Calu3 (cell line): ENCODE results near the gene LBH. TPM values are rescaled to one million over a fixed set of nuclear protein-coding genes. Genes with fewer than 3 reads are reported as not detected.

Source experiments
- BruUV-seq: library from RNA; stranded (reverse); fragments of 400-500 nt; replicated peaks from 2 replicates; lab custom pipeline; 2021; lab: Mats Ljungman, UMichigan
- CTCF ChIA-PET: fragments of 300-600 bp; sonication (Branson Sonifier 250); formaldehyde crosslinking; loops from one replicate; lab custom pipeline; 2022; ENCODE audit warnings: antibody characterized with exemption; lab: Charles Lee
- DNase-seq: peaks from one replicate; pipeline ENCODE4 v3.0.0; 2022
- H3K27ac Mint-ChIP-seq: one replicate; pipeline ENCODE4 v1.8.0; 2022; ENCODE audit warnings: mixed read lengths; ENCODE audit not compliant: unreplicated experiment
- H3K27me3 Mint-ChIP-seq: one replicate; pipeline ENCODE4 v1.8.0; 2022; ENCODE audit warnings: mixed read lengths; ENCODE audit not compliant: unreplicated experiment
- H3K36me3 Mint-ChIP-seq: one replicate; pipeline ENCODE4 v1.8.0; 2022; ENCODE audit warnings: mild to moderate bottlenecking, moderate library complexity, mixed read lengths; ENCODE audit not compliant: insufficient read depth, unreplicated experiment
- H3K4me1 Mint-ChIP-seq: one replicate; pipeline ENCODE4 v1.8.0; 2022; ENCODE audit warnings: mild to moderate bottlenecking, low read depth, mixed read lengths; ENCODE audit not compliant: unreplicated experiment
- H3K4me3 Mint-ChIP-seq: one replicate; pipeline ENCODE4 v1.8.0; 2022; ENCODE audit warnings: mild to moderate bottlenecking, low read depth, moderate library complexity, mixed read lengths; ENCODE audit not compliant: unreplicated experiment
- H3K9me3 Mint-ChIP-seq: one replicate; pipeline ENCODE4 v1.8.0; 2022; ENCODE audit warnings: low read depth, mixed read lengths; ENCODE audit not compliant: unreplicated experiment
- intact Hi-C: fragments of 100-400 bp; cut with micrococcal nuclease; formaldehyde crosslinking; loops from one replicate; pipeline ENCODE4 v1.10.0; 2022; ENCODE audit not compliant: unreplicated experiment
- total RNA-seq: library from RNA; stranded (reverse); gene quantifications from 2 replicates; pipeline ENCODE4 v1.2.3, GENCODE V29; 2022
- TF ChIP-seq, protein P1 (sequence below): fragments of 200-600 bp; IDR thresholded peaks from one replicate; pipeline ENCODE4 v1.8.0; 2022; ENCODE audit warnings: antibody characterized with exemption; ENCODE audit not compliant: unreplicated experiment

LBH gene
- total RNA-seq, 1 experiment from 2014 or later, result 3.3 TPM

DNA sequence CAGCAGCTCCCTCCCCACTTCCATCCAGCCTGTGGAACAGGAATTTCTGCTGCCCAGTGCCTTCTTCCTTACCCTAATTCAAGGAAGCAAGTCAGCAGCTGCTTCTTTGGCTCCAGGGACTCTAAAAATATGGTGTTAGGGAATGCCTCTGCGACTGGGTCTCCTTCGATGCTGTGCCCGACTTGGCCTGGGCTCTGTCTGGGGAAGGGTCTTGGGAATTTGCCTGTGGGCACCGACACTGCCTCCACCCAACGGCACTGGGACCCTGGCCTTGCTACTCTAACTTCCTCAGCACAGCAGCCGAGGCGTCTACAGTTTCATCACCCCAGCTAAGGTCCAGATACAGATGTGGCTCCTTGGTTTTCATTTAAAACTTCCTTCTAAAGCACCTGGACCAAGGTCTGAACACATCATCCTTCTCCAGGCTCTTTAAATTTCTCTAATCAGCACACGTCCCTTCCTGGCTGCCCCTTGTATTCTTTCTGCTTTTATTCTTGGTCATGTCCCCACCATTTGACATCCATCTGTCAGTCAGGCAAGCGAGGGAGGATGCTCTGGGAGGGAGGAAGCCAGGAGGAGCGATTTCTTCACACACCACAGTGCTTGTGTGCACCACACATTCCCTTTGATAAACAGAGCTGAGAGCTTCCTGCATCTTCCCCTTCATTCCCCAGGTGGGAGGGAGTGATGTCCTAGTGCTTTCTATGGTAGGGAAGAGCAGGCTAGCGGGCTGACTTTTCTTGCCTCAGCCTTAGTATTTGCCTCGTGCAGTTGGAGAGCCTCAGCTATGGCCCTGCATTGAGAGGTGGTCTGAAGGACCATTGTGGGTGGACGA is 6.8 kb downstream of the LBH start:
- CTCF ChIA-PET, result interaction anchor here (0.7 to 1.0 kb wide), 4 partner anchors 132 to 473 kb away, joined by 3 to 8 read pairs (median 4); no protein-coding TSS in a partner anchor
- no peaks in the 10 kb centered on the region for H3K36me3 Mint-ChIP-seq
- H3K4me3 Mint-ChIP-seq, result no peak overlapping the region
- intact Hi-C loops, result loop anchor here (10.0 kb wide), 1 partner anchor 87 kb away; no protein-coding TSS in a partner anchor
- peaks cover 65% of the 10 kb centered on the region for H3K27me3 Mint-ChIP-seq
- peaks cover 13% of the 10 kb centered on the region for H3K4me1 Mint-ChIP-seq
- H3K27ac Mint-ChIP-seq, result no peak overlapping the region
- no peaks in the 10 kb centered on the region for H3K9me3 Mint-ChIP-seq
- TF ChIP-seq, protein P1, sequence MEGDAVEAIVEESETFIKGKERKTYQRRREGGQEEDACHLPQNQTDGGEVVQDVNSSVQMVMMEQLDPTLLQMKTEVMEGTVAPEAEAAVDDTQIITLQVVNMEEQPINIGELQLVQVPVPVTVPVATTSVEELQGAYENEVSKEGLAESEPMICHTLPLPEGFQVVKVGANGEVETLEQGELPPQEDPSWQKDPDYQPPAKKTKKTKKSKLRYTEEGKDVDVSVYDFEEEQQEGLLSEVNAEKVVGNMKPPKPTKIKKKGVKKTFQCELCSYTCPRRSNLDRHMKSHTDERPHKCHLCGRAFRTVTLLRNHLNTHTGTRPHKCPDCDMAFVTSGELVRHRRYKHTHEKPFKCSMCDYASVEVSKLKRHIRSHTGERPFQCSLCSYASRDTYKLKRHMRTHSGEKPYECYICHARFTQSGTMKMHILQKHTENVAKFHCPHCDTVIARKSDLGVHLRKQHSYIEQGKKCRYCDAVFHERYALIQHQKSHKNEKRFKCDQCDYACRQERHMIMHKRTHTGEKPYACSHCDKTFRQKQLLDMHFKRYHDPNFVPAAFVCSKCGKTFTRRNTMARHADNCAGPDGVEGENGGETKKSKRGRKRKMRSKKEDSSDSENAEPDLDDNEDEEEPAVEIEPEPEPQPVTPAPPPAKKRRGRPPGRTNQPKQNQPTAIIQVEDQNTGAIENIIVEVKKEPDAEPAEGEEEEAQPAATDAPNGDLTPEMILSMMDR, result no peak
- no peak for DNase-seq
- no TSS peak for BruUV-seq

DNA sequence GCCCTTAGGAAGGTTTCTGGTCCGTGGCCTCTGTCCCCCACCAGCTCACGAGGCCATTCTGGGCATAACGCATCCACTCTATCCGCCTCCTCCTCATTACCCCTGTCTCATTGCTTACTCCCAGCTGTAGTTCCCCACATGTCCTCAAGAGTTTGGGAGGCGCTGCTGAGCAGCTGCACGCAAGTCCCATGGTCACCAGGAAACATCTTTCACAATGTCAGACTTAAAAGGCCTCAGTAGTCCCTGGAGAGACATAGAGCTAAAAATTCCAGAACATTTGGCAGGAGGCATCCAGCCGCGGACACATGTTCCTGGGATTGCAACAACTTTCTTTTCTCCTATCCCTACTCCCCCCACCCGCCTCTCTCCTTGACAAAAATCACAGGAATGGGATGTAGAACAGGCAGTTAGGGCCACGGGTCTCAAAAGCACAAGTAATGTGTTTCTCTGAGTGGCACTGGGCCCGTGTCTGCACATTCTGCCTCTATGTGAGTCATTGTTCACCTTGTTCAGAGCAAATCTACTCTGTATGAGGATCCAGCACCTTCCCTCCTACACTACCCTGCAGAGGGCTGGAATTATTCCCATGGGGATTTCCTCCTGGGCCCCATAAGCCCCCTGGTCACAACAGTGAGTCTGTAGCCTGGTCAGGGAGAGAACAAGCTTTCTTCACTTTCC is 8.1 kb downstream of the LBH start:
- CTCF ChIA-PET, result interaction anchor here (0.7 to 1.0 kb wide), 3 partner anchors 21 to 467 kb away, joined by 3 to 8 read pairs (median 3); no protein-coding TSS in a partner anchor
- Mint-ChIP-seq H3K4me1 (peaks cover under 1% of the 10 kb centered on the region), H3K36me3 (no peaks in the 10 kb centered on the region), H3K4me3 (no peak overlapping the region), H3K27ac (no peak overlapping the region), H3K27me3 (peaks cover 53% of the 10 kb centered on the region), H3K9me3 (no peaks in the 10 kb centered on the region)
- intact Hi-C loops, result loop anchor here (10.0 kb wide), 1 partner anchor 85 kb away; no protein-coding TSS in a partner anchor
- peak; percentile 58 for DNase-seq
- TF ChIP-seq, protein P1, result peak; percentile 80
- no TSS peak for BruUV-seq

DNA sequence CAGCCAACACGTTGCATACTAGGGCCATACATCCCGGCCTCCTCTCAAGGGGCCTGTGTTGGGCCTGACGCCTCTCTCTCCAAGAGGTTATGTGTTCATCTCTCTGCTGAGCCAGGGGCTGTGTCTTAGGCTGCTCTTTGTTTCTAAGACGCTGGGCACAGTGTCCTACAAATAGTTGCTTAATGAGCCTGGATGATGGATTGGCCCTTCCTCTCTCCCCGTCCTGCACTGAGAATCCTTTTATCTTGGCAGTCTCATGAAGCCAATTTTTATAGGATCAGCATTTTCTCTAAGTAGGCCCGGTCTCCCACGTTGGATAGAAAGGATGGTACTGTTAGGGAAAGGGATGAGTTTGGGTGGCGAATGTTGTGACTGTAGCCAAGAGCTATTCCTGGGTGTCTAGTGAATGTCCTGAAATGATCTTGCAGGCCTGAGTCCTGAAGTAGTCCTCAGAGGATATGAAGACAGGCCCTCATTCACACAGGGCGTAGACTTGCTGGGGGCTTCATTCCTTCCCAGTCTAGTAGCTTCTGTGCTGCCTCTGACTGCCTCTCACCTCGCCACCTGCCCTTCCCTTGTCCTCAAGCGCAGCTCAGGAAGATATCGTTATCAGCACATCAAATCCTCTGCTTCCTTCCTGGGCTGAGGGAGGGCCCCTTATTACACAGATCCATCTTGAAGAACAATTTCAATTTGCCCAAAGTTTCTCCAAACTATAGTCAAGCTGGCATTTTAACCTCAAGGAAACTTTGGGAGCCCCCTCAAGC is 8.8 kb downstream of the LBH start:
- Mint-ChIP-seq H3K27ac (no peak overlapping the region), H3K4me3 (no peak overlapping the region), H3K36me3 (no peaks in the 10 kb centered on the region), H3K27me3 (peaks cover 45% of the 10 kb centered on the region), H3K4me1 (no peaks in the 10 kb centered on the region), H3K9me3 (no peaks in the 10 kb centered on the region)
- TF ChIP-seq, protein P1, result no peak
- DNase-seq, result no peak
- no TSS peak for BruUV-seq
- intact Hi-C loops, result loop anchor here (10.0 kb wide), 1 partner anchor 85 kb away; no protein-coding TSS in a partner anchor
- CTCF ChIA-PET, result interaction anchor here (0.9 kb wide), 2 partner anchors 21 to 471 kb away, joined by 3 read pairs; no protein-coding TSS in a partner anchor

DNA sequence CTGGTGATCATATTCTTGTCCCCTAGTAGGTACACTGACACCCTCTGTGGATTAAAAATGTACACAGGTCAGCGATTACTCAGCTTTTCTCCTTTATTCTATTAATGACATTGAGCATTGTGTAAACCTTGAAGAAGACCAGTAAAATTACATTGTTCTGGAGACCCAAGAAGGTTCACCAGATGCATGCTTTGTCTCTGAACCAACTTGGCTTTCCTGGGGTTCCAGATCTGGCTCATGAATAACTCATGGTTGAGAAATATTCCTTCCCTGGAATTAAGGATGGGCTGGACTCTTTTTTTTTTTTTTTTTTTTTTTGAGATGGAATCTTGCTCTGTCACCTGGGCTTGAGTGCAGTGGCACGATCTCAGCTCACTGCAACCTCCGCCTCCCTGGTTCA is 11.9 kb downstream of the LBH start:
- no peak for DNase-seq
- BruUV-seq, result no TSS peak
- Mint-ChIP-seq H3K27me3 (peaks cover 32% of the 10 kb centered on the region), H3K36me3 (no peaks in the 10 kb centered on the region), H3K27ac (no peak overlapping the region), H3K9me3 (no peaks in the 10 kb centered on the region), H3K4me3 (no peak overlapping the region), H3K4me1 (no peaks in the 10 kb centered on the region)
- intact Hi-C loops, result no loop called here
- TF ChIP-seq, protein P1, result no peak
- CTCF ChIA-PET, result interaction anchor here (0.5 to 0.7 kb wide), 3 partner anchors 18 to 280 kb away, joined by 3 to 7 read pairs (median 4); no protein-coding TSS in a partner anchor
